Measurements from ENCODE around the gene CYBC1.

Gene CYBC1

GRCh38 chr17:82419540-82419939, 31.0 kb downstream of the CYBC1 start:
- WGBS (ENCODE audit: extremely low coverage, insufficient coverage, insufficient read length): no CpG with 5 or more reads among the region's 2 CpGs
- H2AFZ ChIP-seq (ENCODE audit: insufficient read depth, low read length, poor library complexity): no peak overlapping the region
- no peak overlapping the region for H3K18ac ChIP-seq (ENCODE audit: low read length)
- H3K36me3 ChIP-seq (ENCODE audit: control insufficient read depth in 1 of 2, insufficient read depth in 2 of 2, low read length in 2 of 2): peaks cover 0 to 6% of the 10 kb centered on the region in 2 experiments
- H3K4me3 ChIP-seq (ENCODE audit: low read depth, low read length): no peak overlapping the region
- H4K12ac ChIP-seq (ENCODE audit: low read depth, low read length): no peak overlapping the region
- H3K4me1 ChIP-seq (ENCODE audit: control insufficient read depth in 1 of 2, insufficient read depth in 2 of 2, low read length in 2 of 2): peaks cover 3 to 4% of the 10 kb centered on the region in 2 experiments
- H3K79me2 ChIP-seq (ENCODE audit: control insufficient read depth, insufficient read depth, low read length, poor library complexity): peaks cover 3% of the 10 kb centered on the region
- H3K27ac ChIP-seq (ENCODE audit: low read depth, low read length): no peak overlapping the region
- no peak overlapping the region for H3K23ac ChIP-seq (ENCODE audit: low read length)
- no peaks in the 10 kb centered on the region for H3K27me3 ChIP-seq (ENCODE audit: insufficient read depth, low read length)
- H3K4me2 ChIP-seq (ENCODE audit: low read length): no peak overlapping the region
- H4K8ac ChIP-seq (ENCODE audit: low read depth, low read length): no peak overlapping the region
- H3K79me1 ChIP-seq (ENCODE audit: low read length): peaks cover 6% of the 10 kb centered on the region
- H3K4ac ChIP-seq (ENCODE audit: low read depth, low read length): no peak overlapping the region
- H3K14ac ChIP-seq (ENCODE audit: low read length): no peak overlapping the region
- peaks cover 5% of the 10 kb centered on the region for H3K9me3 ChIP-seq (ENCODE audit: insufficient read depth, low read depth, low read length)
- H2BK120ac ChIP-seq (ENCODE audit: insufficient read depth, low read length, poor library complexity): no peak overlapping the region
- no peak overlapping the region for H4K91ac ChIP-seq (ENCODE audit: low read depth, low read length)
- no peak overlapping the region for H2AK5ac ChIP-seq (ENCODE audit: low read length)
- DNase-seq: no peak
- H3K9ac ChIP-seq (ENCODE audit: low read length): no peak overlapping the region
- no peak overlapping the region for H2BK12ac ChIP-seq (ENCODE audit: low read length)
- no peak overlapping the region for H2BK5ac ChIP-seq (ENCODE audit: low read depth, low read length, poor library complexity)

- Histone ChIP-seq H3K27me3 (ENCODE audit: insufficient read depth, low read length) (no peaks in the 10 kb centered on the region), H3K23ac (ENCODE audit: low read length) (no peak within 1 kb of the TSS), H3K4me1 (ENCODE audit: control insufficient read depth in 1 of 2, insufficient read depth in 2 of 2, low read length in 2 of 2) (peaks cover 3 to 4% of the 10 kb centered on the region in 2 experiments), H2BK5ac (ENCODE audit: low read depth, low read length, poor library complexity) (peak within 1 kb of the TSS; percentile 93), H4K12ac (ENCODE audit: low read depth, low read length) (peak within 1 kb of the TSS; percentile 90), H3K9ac (ENCODE audit: low read length) (peak within 1 kb of the TSS; percentile 99), H3K79me2 (ENCODE audit: control insufficient read depth, insufficient read depth, low read length, poor library complexity) (peaks cover 3% of the 10 kb centered on the region), H3K79me1 (ENCODE audit: low read length) (peaks cover 6% of the 10 kb centered on the region), H3K36me3 (ENCODE audit: control insufficient read depth in 1 of 2, insufficient read depth in 2 of 2, low read length in 2 of 2) (peaks cover 0 to 6% of the 10 kb centered on the region in 2 experiments), H3K27ac (ENCODE audit: low read depth, low read length) (peak within 1 kb of the TSS; percentile 65), H3K18ac (ENCODE audit: low read length) (peak within 1 kb of the TSS; percentile 100), H2AK5ac (ENCODE audit: low read length) (no peak within 1 kb of the TSS), H2AFZ (ENCODE audit: insufficient read depth, low read length, poor library complexity) (peak within 1 kb of the TSS; percentile 95), H2BK120ac (ENCODE audit: insufficient read depth, low read length, poor library complexity) (peak within 1 kb of the TSS; percentile 84), H2BK12ac (ENCODE audit: low read length) (no peak within 1 kb of the TSS), H4K8ac (ENCODE audit: low read depth, low read length) (peak within 1 kb of the TSS; percentile 100), H3K4me3 (ENCODE audit: low read depth, low read length) (peak within 1 kb of the TSS; percentile 100), H4K91ac (ENCODE audit: low read depth, low read length) (peak within 1 kb of the TSS; percentile 97), H3K4ac (ENCODE audit: low read depth, low read length) (peak within 1 kb of the TSS; percentile 29), H3K14ac (ENCODE audit: low read length) (peak within 1 kb of the TSS; percentile 98), H3K9me3 (ENCODE audit: insufficient read depth, low read depth, low read length) (peaks cover 5% of the 10 kb centered on the region), H3K4me2 (ENCODE audit: low read length) (peak within 1 kb of the TSS; percentile 100)
- no CpG with 5 or more reads among the region's 108 CpGs for WGBS (ENCODE audit: extremely low coverage, insufficient coverage, insufficient read length)
- peak; percentile 78 to 92 for DNase-seq
These were observed 32.3 kb downstream of the CYBC1 start, which contains the start of the genes HEXD and OGFOD3 for GRCh38 chr17:82418001-82418986. TSS of gene HEXD (plus strand) at chr17:82418347. CDS start at chr17:82419800, 1,453 bp downstream. TSS of gene OGFOD3 (minus strand) at chr17:82418586. CDS start at chr17:82418485, 101 bp downstream.

GRCh38 chr17:82416771-82417170, 33.8 kb downstream of the CYBC1 start:
- H4K8ac ChIP-seq (ENCODE audit: low read depth, low read length): no peak overlapping the region
- no peak overlapping the region for H3K14ac ChIP-seq (ENCODE audit: low read length)
- H2BK12ac ChIP-seq (ENCODE audit: low read length): no peak overlapping the region

GRCh38 chr17:82416264-82416663, 34.3 kb downstream of the CYBC1 start:
- no peak for DNase-seq
- Histone ChIP-seq H3K27ac (ENCODE audit: low read depth, low read length) (no peak overlapping the region), H3K79me1 (ENCODE audit: low read length) (peaks cover 6% of the 10 kb centered on the region), H2AK5ac (ENCODE audit: low read length) (no peak overlapping the region), H2BK5ac (ENCODE audit: low read depth, low read length, poor library complexity) (no peak overlapping the region), H3K27me3 (ENCODE audit: insufficient read depth, low read length) (no peaks in the 10 kb centered on the region), H3K4me2 (ENCODE audit: low read length) (no peak overlapping the region), H3K36me3 (ENCODE audit: control insufficient read depth in 1 of 2, insufficient read depth in 2 of 2, low read length in 2 of 2) (peaks cover 0 to 6% of the 10 kb centered on the region in 2 experiments), H4K12ac (ENCODE audit: low read depth, low read length) (no peak overlapping the region), H3K18ac (ENCODE audit: low read length) (no peak overlapping the region), H3K4ac (ENCODE audit: low read depth, low read length) (no peak overlapping the region), H3K79me2 (ENCODE audit: control insufficient read depth, insufficient read depth, low read length, poor library complexity) (peaks cover 3% of the 10 kb centered on the region), H2BK120ac (ENCODE audit: insufficient read depth, low read length, poor library complexity) (no peak overlapping the region), H3K9ac (ENCODE audit: low read length) (no peak overlapping the region), H3K9me3 (ENCODE audit: insufficient read depth, low read depth, low read length) (peaks cover 2% of the 10 kb centered on the region), H3K14ac (ENCODE audit: low read length) (no peak overlapping the region), H3K4me1 (ENCODE audit: control insufficient read depth in 1 of 2, insufficient read depth in 2 of 2, low read length in 2 of 2) (peaks cover 3 to 4% of the 10 kb centered on the region in 2 experiments), H4K91ac (ENCODE audit: low read depth, low read length) (no peak overlapping the region), H4K8ac (ENCODE audit: low read depth, low read length) (no peak overlapping the region), H3K4me3 (ENCODE audit: low read depth, low read length) (no peak overlapping the region), H2BK12ac (ENCODE audit: low read length) (no peak overlapping the region), H2AFZ (ENCODE audit: insufficient read depth, low read length, poor library complexity) (no peak overlapping the region), H3K23ac (ENCODE audit: low read length) (no peak overlapping the region)
- WGBS (ENCODE audit: extremely low coverage, insufficient coverage, insufficient read length): no CpG with 5 or more reads among the region's 4 CpGs

More at GRCh38 chr17:82416771-82417170, 33.8 kb downstream of the CYBC1 start:
- no peak overlapping the region for H3K27ac ChIP-seq (ENCODE audit: low read depth, low read length)
- H3K36me3 ChIP-seq (ENCODE audit: control insufficient read depth in 1 of 2, insufficient read depth in 2 of 2, low read length in 2 of 2): peaks cover 0 to 6% of the 10 kb centered on the region in 2 experiments
- no peak overlapping the region for H3K23ac ChIP-seq (ENCODE audit: low read length)
- WGBS (ENCODE audit: extremely low coverage, insufficient coverage, insufficient read length): no CpG with 5 or more reads among the region's 6 CpGs
- no peak overlapping the region for H3K9ac ChIP-seq (ENCODE audit: low read length)
- peaks cover 3 to 4% of the 10 kb centered on the region in 2 experiments for H3K4me1 ChIP-seq (ENCODE audit: control insufficient read depth in 1 of 2, insufficient read depth in 2 of 2, low read length in 2 of 2)
- H3K79me1 ChIP-seq (ENCODE audit: low read length): peaks cover 6% of the 10 kb centered on the region
- no peak overlapping the region for H2AFZ ChIP-seq (ENCODE audit: insufficient read depth, low read length, poor library complexity)
- no peak overlapping the region for H3K4ac ChIP-seq (ENCODE audit: low read depth, low read length)
- H2AK5ac ChIP-seq (ENCODE audit: low read length): no peak overlapping the region
- no peak overlapping the region for H3K4me2 ChIP-seq (ENCODE audit: low read length)
- no peak overlapping the region for H4K91ac ChIP-seq (ENCODE audit: low read depth, low read length)
- H3K27me3 ChIP-seq (ENCODE audit: insufficient read depth, low read length): no peaks in the 10 kb centered on the region
- H3K79me2 ChIP-seq (ENCODE audit: control insufficient read depth, insufficient read depth, low read length, poor library complexity): peaks cover 3% of the 10 kb centered on the region
- no peak overlapping the region for H2BK120ac ChIP-seq (ENCODE audit: insufficient read depth, low read length, poor library complexity)
- no peak overlapping the region for H2BK5ac ChIP-seq (ENCODE audit: low read depth, low read length, poor library complexity)
- peaks cover 2% of the 10 kb centered on the region for H3K9me3 ChIP-seq (ENCODE audit: insufficient read depth, low read depth, low read length)
- no peak overlapping the region for H4K12ac ChIP-seq (ENCODE audit: low read depth, low read length)
- H3K18ac ChIP-seq (ENCODE audit: low read length): no peak overlapping the region
- no peak for DNase-seq
- no peak overlapping the region for H3K4me3 ChIP-seq (ENCODE audit: low read depth, low read length)
